Loucy (cell line): ENCODE data around the gene PPIE.
"Not testable (repeated sequence)": the region's sequence is repeated elsewhere in the genome, so short reads cannot be mapped to it uniquely, and the experiment has no call there.

Experiments
- CTCF ChIP-seq: fragments of 200-600 bp; sonication (generic); conservative IDR thresholded peaks from 2 replicates; pipeline ENCODE4 v1.5.1; 2014; ENCODE audit warnings: mild to moderate bottlenecking, antibody characterized with exemption, low read length
- EZH2phosphoT487 ChIP-seq: fragments of 200-600 bp; IDR thresholded peaks from 2 replicates; pipeline ENCODE4 v1.6.1; 2018; ENCODE audit warnings: antibody characterized with exemption, mild to moderate bottlenecking, moderate library complexity, borderline replicate concordance

- not testable (repeated sequence) for TF ChIP-seq CTCF, EZH2phosphoT487
These were observed 34.8 kb downstream of the PPIE start for GRCh38 chr1:39773369-39773979.
